Testis (tissue), 2 donors: ENCODE results near the gene ELL2.

Experiments
- CTCF ChIP-seq, 3 experiments: fragments of 450-650 bp in 2 of 3; fragments of 200-600 bp in 1 of 3; sonication (generic) in 1 of 3; IDR thresholded peaks; one replicate each; pipeline ENCODE4 v1.5.1; 2016 to 2019; ENCODE audit warnings: antibody characterized with exemption in 3 of 3, mild to moderate bottlenecking in 2 of 3, moderate library complexity in 1 of 3
- POLR2A ChIP-seq: fragments of 450-650 bp; IDR thresholded peaks from one replicate; pipeline ENCODE4 v1.6.1; 2017; ENCODE audit warnings: antibody characterized with exemption, mild to moderate bottlenecking, moderate library complexity

- TF ChIP-seq CTCF (IDR thresholded peaks at IDR 0.05) (no peak), POLR2A (no peak)
Measured at GRCh38 chr5:95835682-95836385, 125.8 kb downstream of the ELL2 start.
